Transverse colon (tissue), 4 donors: Measurements from ENCODE around the gene STEAP1B. TPM values are rescaled to one million over a fixed set of nuclear protein-coding genes. Genes with fewer than 3 reads are reported as not detected.
"Not testable (repeated sequence)": the region's sequence is repeated elsewhere in the genome, so short reads cannot be mapped to it uniquely, and the experiment has no call there.

Experiments
- DNase-seq: peaks from one replicate; pipeline ENCODE4 v3.0.0-alpha.2; 2019
- H3K27ac ChIP-seq, 4 donors: fragments of 200-600 bp; sonication (generic); 2 replicates each; pipeline ENCODE4 v1.5.1; 2016 to 2018; ENCODE audit warnings: inconsistent platforms in 4 of 4
- H3K27me3 ChIP-seq: fragments of 200-600 bp; sonication (generic); 2 replicates; pipeline ENCODE4 v1.5.1; 2017; ENCODE audit warnings: inconsistent platforms
- H3K36me3 ChIP-seq, 4 donors: fragments of 200-600 bp; sonication (generic); 2 replicates each; pipeline ENCODE4 v1.5.1; 2017 to 2019; ENCODE audit warnings: inconsistent platforms in 4 of 4
- H3K4me1 ChIP-seq, 4 donors: fragments of 200-600 bp; sonication (generic); 2 replicates each; pipeline ENCODE4 v1.5.1; 2017 to 2020; ENCODE audit warnings: inconsistent platforms in 4 of 4
- H3K4me3 ChIP-seq, 4 donors: fragments of 200-600 bp; sonication (generic); 1 replicate in 1 of 4; 2 replicates in 3 of 4; pipeline versions ENCODE4 v1.5.1 to v1.6.1; 2017 to 2019; ENCODE audit warnings: inconsistent platforms in 4 of 4
- H3K9me3 ChIP-seq, 2 donors: fragments of 200-600 bp; sonication (generic); 2 replicates each; pipeline ENCODE4 v1.5.1; 2017 to 2019; ENCODE audit warnings: inconsistent platforms in 2 of 2
- EP300 ChIP-seq: sonication (generic); formaldehyde crosslinking; IDR thresholded peaks from one replicate; pipeline ENCODE4 v1.6.1; 2017; ENCODE audit warnings: antibody characterized with exemption, low read depth
- POLR2A ChIP-seq: fragments of 450-650 bp; IDR thresholded peaks from one replicate; pipeline ENCODE4 v1.6.1; 2016; ENCODE audit warnings: antibody characterized with exemption, mild to moderate bottlenecking, moderate library complexity
- POLR2AphosphoS5 ChIP-seq, 3 donors: sonication (generic); formaldehyde crosslinking; IDR thresholded peaks; one replicate each; pipeline ENCODE4 v1.6.1; 2016; ENCODE audit warnings: antibody characterized with exemption in 3 of 3
- WGBS, 2 donors: methylation state at CpG; one replicate each; pipeline ENCODE4 v1.1.5; 2018; ENCODE audit warnings: low coverage in 1 of 2; 5-methylcytosine and 5-hydroxymethylcytosine counted together
- in situ Hi-C, 4 donors: fragments of 200-750 bp; cut with MboI; loops; one replicate each; pipeline versions ENCODE4 v1.15.0 to v1.15.1; 2017; ENCODE audit warnings: low sequenced_read_pairs in 3 of 4, low pct_ligation_motif_present in 1 of 4, low pct_unique_long_range_greater_than_20kb in 1 of 4
- intact Hi-C: fragments of 100-400 bp; cut with DNase I; formaldehyde crosslinking; loops from one replicate; pipeline ENCODE4 v1.15.1; 2023; ENCODE audit warnings: low total_unique reads
- total RNA-seq, 4 donors: library from RNA; depleted of rRNA; stranded (reverse); fragments of >200 nt; gene quantifications; one replicate each; pipeline ENCODE4 v1.1.0, GENCODE V29; 2016
- TF ChIP-seq, protein P1 (sequence below), 5 experiments: fragments of 200-600 bp in 3 of 5; fragments of 450-650 bp in 2 of 5; sonication (generic) in 3 of 5; IDR thresholded peaks; 1 replicate in 2 of 5; 2 replicates in 3 of 5; pipeline ENCODE4 v1.5.1; 2016 to 2017; ENCODE audit warnings: antibody characterized with exemption in 5 of 5, inconsistent platforms in 3 of 5, mild to moderate bottlenecking in 2 of 5, moderate library complexity in 1 of 5

Gene STEAP1B
- total RNA-seq, 4 donors from 2014 or later: 0.64 to 3.7 TPM; not detected in 2

DNA sequence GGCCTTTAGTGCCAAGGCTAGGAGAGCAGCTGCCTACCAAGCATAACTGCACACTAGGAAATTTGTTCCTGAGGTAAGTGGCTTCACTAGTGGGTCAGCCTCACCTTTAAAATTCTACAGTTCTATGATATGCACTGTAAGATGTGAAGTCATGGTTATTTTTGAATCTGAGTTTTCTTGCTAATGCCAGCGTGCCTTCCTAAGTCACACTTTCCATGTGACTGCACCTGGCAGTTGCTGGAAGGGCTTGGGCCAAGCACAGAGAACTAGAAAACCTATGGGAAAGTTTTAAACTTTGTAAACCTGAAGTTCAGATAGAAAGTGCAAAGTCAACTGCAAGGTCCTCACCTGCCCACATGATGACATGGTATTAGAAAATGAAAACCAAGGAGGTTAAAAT, 42.5 kb downstream of the STEAP1B start:
- 88% methylated on average over 1 of the region's 1 CpG; no CpG with 5 or more reads in 1 of the 2 donors for WGBS, 2 donors
- H3K27ac ChIP-seq: no peak overlapping the region
- DNase-seq: no peak
- H3K4me1 ChIP-seq: peaks cover 0 to 3% (median 0%) of the 10 kb centered on the region in 4 donors
- TF ChIP-seq EP300 (no peak), POLR2AphosphoS5 (IDR thresholded peaks at IDR 0.05) (no peak), POLR2A (no peak)
- TF ChIP-seq, protein P1, sequence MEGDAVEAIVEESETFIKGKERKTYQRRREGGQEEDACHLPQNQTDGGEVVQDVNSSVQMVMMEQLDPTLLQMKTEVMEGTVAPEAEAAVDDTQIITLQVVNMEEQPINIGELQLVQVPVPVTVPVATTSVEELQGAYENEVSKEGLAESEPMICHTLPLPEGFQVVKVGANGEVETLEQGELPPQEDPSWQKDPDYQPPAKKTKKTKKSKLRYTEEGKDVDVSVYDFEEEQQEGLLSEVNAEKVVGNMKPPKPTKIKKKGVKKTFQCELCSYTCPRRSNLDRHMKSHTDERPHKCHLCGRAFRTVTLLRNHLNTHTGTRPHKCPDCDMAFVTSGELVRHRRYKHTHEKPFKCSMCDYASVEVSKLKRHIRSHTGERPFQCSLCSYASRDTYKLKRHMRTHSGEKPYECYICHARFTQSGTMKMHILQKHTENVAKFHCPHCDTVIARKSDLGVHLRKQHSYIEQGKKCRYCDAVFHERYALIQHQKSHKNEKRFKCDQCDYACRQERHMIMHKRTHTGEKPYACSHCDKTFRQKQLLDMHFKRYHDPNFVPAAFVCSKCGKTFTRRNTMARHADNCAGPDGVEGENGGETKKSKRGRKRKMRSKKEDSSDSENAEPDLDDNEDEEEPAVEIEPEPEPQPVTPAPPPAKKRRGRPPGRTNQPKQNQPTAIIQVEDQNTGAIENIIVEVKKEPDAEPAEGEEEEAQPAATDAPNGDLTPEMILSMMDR (IDR thresholded peaks at IDR 0.05): no peak
- H3K27me3 ChIP-seq: peaks cover 7% of the 10 kb centered on the region
- in situ Hi-C loops: no loop called here
- H3K36me3 ChIP-seq: no peaks in the 10 kb centered on the region
- intact Hi-C loops: no loop called here
- H3K4me3 ChIP-seq: no peak overlapping the region
- H3K9me3 ChIP-seq: no peaks in the 10 kb centered on the region

DNA sequence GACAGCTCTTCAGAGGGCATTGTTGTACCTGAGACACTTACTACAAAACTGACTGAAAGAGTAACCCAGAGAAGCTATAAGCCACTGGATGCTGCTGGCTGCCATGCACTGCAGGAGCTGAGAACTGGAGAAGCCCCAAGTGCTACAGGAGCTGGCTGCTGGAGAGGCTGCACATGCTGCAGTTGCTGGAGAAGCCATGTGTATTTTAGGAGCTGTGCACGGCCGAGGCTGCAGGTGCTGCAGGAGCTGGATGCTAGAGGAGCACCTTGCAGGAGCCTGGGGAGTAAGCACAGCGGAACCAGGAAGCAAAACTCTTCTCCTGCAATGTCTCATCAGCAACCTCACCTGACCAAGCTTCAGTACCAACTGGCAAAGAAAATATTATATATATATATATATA, 45.5 kb downstream of the STEAP1B start:
- no peak for DNase-seq
- in situ Hi-C loops: no loop called here
- H3K27ac ChIP-seq: no peak overlapping the region
- no peak for TF ChIP-seq POLR2AphosphoS5 (IDR thresholded peaks at IDR 0.05)
- TF ChIP-seq EP300: no peak
- TF ChIP-seq, protein P1 (IDR thresholded peaks at IDR 0.05): no peak
- no peak for TF ChIP-seq POLR2A
- no peaks in the 10 kb centered on the region for H3K36me3 ChIP-seq
- peaks cover 0 to 8% (median 0%) of the 10 kb centered on the region in 4 donors for H3K4me1 ChIP-seq
- WGBS, 2 donors: 82% methylated on average over 3 of the region's 3 CpGs; no CpG with 5 or more reads in 1 of the 2 donors
- no peaks in the 10 kb centered on the region for H3K9me3 ChIP-seq
- intact Hi-C loops: no loop called here
- peaks cover 14% of the 10 kb centered on the region for H3K27me3 ChIP-seq
- H3K4me3 ChIP-seq: no peak overlapping the region

GRCh38 chr7:22452960-22453558, 46.9 kb downstream of the STEAP1B start:
- WGBS, 2 donors: 29 to 54% methylated on average over 4 of the region's 4 CpGs
- in situ Hi-C loops: no loop called here
- TF ChIP-seq POLR2AphosphoS5 (IDR thresholded peaks at IDR 0.05): no peak
- TF ChIP-seq POLR2A: no peak
- TF ChIP-seq, protein P1 (IDR thresholded peaks at IDR 0.05): no peak
- no peak for TF ChIP-seq EP300
- Histone ChIP-seq H3K27me3 (peaks cover 14% of the 10 kb centered on the region), H3K36me3 (no peaks in the 10 kb centered on the region), H3K4me1 (peaks cover 0 to 8% (median 0%) of the 10 kb centered on the region in 4 donors), H3K27ac (no peak overlapping the region), H3K9me3 (no peaks in the 10 kb centered on the region), H3K4me3 (no peak overlapping the region)
- DNase-seq: no peak
- intact Hi-C loops: no loop called here

DNA sequence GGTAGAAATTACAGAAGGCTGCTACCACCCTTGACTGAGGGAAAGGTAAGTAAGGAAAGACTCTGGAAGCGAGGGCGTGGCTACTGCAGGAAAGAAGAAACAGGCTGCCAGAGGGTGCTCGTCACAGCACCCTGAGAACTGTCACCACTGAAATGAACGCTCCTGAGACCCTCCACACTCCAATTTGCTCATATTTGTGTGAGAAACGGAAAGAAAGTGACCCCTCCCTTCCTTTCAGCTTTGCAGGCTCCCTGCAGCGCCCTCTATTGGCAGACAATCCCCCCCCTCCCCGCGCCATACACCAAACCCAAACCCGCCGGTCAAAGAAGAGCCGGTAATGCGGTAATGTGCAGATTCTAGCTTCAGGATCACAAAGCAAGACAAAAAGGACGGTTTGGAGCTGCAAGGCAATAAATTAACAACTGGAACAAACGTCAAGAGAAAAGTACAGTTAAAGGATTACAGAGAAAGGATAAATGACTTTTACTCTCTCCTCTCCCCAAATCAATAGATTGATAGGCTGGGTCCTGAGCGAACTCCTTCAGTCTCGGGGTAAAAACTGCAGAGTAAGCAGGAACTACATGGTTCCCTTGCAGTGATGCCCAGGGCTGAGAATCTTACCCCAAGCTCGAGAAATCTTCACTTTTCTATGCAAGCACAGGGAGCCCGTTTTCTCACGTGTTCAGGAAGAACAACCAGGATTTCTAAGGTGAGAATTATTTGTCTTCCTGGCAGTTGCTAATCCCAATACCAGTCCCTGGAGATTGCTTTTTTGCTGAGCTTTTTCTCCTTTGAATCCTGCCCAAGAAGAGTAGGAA, 47.6 kb downstream of the STEAP1B start:
- in situ Hi-C loops: no loop called here
- TF ChIP-seq EP300 (no peak), POLR2A (no peak)
- TF ChIP-seq, protein P1 (IDR thresholded peaks at IDR 0.05): peak; percentile 58 to 74 (median 64)
- WGBS, 2 donors: 20 to 40% methylated on average over 2 to 19 of the region's 19 CpGs

DNA sequence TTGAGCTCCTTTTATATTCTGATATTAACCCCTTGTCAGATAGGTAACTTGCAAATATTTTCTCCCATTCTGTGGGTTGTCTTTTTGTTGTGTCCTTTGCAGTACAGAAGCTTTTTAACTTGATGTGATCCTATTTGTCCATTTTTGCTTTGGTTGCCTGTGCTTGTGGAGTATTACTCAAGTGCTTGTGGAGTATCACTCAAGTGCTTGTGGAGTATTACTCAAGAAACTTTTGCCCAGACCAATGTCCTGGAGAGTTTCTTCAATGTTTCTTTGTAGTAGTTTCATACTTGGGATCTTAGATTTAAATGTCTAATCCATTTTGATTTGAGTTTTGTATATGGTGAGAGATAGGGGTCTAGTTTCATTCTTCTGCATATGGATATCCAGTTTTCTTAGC, 50.0 kb downstream of the STEAP1B start:
- H3K27ac ChIP-seq, DNase-seq, H3K36me3 ChIP-seq, intact Hi-C loops, H3K9me3 ChIP-seq, in situ Hi-C loops, H3K4me3 ChIP-seq: not testable (repeated sequence)
- H3K27me3 ChIP-seq: peaks cover 14% of the 10 kb centered on the region
- H3K4me1 ChIP-seq: peaks cover 10 to 20% (median 11%) of the 10 kb centered on the region in 4 donors

More for the DNA sequence above, 47.6 kb downstream of the STEAP1B start:
- Histone ChIP-seq H3K27me3 (peaks cover 14% of the 10 kb centered on the region), H3K36me3 (no peaks in the 10 kb centered on the region), H3K4me3 (peak overlapping the region in 3 of 4 donors; percentile 14 to 45 (median 17)), H3K27ac (peak overlapping the region in 1 of 4 donors; percentile 14), H3K4me1 (peaks cover 0 to 8% (median 0%) of the 10 kb centered on the region in 4 donors), H3K9me3 (no peaks in the 10 kb centered on the region)
- peak; percentile 75 for DNase-seq
- intact Hi-C loops: no loop called here
